Measurements from ENCODE around the gene SRC. TPM values are rescaled to one million over a fixed set of nuclear protein-coding genes. Genes with fewer than 3 reads are reported as not detected.

Gene SRC
- total RNA-seq, 6 experiments from 2014 or later: 22.0 to 35.6 (median 24.6) TPM

- no peaks in the 10 kb centered on the region for H3K36me3 Mint-ChIP-seq (ENCODE audit: low read depth)
- peaks cover 6% of the 10 kb centered on the region for H3K27me3 Mint-ChIP-seq (ENCODE audit: insufficient read depth)
- no peak for DNase-seq
- no peak for TF ChIP-seq CTCF (IDR thresholded peaks at IDR 0.05)
- peaks cover 6% of the 10 kb centered on the region; the same call in 1 of the 2 replicates for H3K4me1 Mint-ChIP-seq (ENCODE audit: low read depth)
- H3K27ac Mint-ChIP-seq: no peak overlapping the region
- no peaks in the 10 kb centered on the region for H3K9me3 Mint-ChIP-seq
- no peak overlapping the region for H3K4me3 Mint-ChIP-seq
Measured at GRCh38 chr20:37393196-37393862, 47.4 kb downstream of the SRC start.

- Mint-ChIP-seq H3K9me3 (no peaks in the 10 kb centered on the region), H3K36me3 (ENCODE audit: low read depth) (no peaks in the 10 kb centered on the region), H3K27me3 (ENCODE audit: insufficient read depth) (peaks cover 5% of the 10 kb centered on the region), H3K4me3 (no peak overlapping the region), H3K27ac (peak overlapping the region; percentile 3; the same call in 1 of the 2 replicates), H3K4me1 (ENCODE audit: low read depth) (peaks cover 6% of the 10 kb centered on the region; the same call in 1 of the 2 replicates)
- DNase-seq: no peak
- no peak for TF ChIP-seq CTCF (IDR thresholded peaks at IDR 0.05)
Measured at GRCh38 chr20:37393863-37394542, 48.1 kb downstream of the SRC start.

DNA sequence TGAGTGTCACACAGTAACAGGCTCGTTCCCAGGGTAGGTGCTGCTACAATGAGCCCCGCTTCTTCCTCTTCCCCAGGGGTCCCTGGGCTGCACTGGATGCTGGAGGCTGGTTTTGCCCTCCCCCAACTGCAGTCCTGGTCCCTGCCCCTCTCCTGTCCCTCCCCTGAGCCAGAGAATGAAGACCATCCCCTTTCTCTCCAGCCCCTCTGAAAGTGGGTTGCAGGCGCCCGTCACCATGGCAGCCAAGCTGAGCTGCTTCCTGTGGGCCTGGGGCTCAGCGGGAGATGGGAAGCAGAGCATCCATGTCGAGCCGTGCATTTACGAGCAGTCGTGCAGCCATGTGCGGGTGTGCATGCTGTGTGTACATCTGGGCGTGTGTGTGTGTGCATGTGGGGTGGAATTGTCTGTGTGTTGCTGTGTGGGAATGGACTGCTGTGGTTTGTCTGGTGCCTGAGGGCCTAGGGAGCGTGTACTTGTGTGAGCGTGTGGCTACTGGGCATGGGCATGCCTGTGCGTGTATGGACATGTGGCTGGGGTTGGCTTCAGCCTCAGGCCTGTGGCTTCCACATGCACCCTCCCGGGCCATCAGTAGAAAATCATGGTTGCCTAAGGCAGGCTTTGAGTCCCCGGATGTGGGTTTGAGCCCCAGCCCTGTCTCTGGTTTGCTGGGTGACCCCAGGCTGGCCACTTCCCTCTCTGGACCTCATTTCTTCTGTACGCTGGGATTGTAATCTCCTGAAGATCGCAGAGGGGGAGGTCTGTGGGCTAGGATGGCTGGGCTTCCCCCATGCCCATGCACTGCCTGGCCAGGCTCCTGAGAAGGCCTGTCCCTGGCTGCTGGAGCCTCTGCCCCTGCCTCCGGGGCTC, 48.8 kb downstream of the SRC start:
- no peaks in the 10 kb centered on the region for H3K9me3 Mint-ChIP-seq
- no peak overlapping the region for H3K27ac Mint-ChIP-seq
- H3K27me3 Mint-ChIP-seq (ENCODE audit: insufficient read depth): peaks cover 5% of the 10 kb centered on the region
- H3K4me3 Mint-ChIP-seq: no peak overlapping the region
- TF ChIP-seq CTCF (IDR thresholded peaks at IDR 0.05): no peak
- H3K4me1 Mint-ChIP-seq (ENCODE audit: low read depth): peaks cover 6% of the 10 kb centered on the region; the same call in 1 of the 2 replicates
- no peak for DNase-seq
- no peaks in the 10 kb centered on the region for H3K36me3 Mint-ChIP-seq (ENCODE audit: low read depth)

GRCh38 chr20:37395410-37395797, 49.5 kb downstream of the SRC start:
- Mint-ChIP-seq H3K4me1 (ENCODE audit: low read depth) (peaks cover 6% of the 10 kb centered on the region; the same call in 1 of the 2 replicates), H3K27ac (no peak overlapping the region), H3K9me3 (no peaks in the 10 kb centered on the region), H3K27me3 (ENCODE audit: insufficient read depth) (peaks cover 5% of the 10 kb centered on the region), H3K4me3 (no peak overlapping the region), H3K36me3 (ENCODE audit: low read depth) (no peaks in the 10 kb centered on the region)
- TF ChIP-seq CTCF (IDR thresholded peaks at IDR 0.05): no peak
- no peak for DNase-seq

GRCh38 chr20:37395921-37396415, 50.0 kb downstream of the SRC start:
- no peak for TF ChIP-seq CTCF (IDR thresholded peaks at IDR 0.05)
- Mint-ChIP-seq H3K36me3 (ENCODE audit: low read depth) (no peaks in the 10 kb centered on the region), H3K9me3 (no peaks in the 10 kb centered on the region), H3K27ac (no peak overlapping the region), H3K4me1 (ENCODE audit: low read depth) (peaks cover 6% of the 10 kb centered on the region; the same call in 1 of the 2 replicates), H3K4me3 (no peak overlapping the region), H3K27me3 (ENCODE audit: insufficient read depth) (peaks cover 5% of the 10 kb centered on the region)
- no peak for DNase-seq
